ENCODE data around the gene GRIK1.

The GRIK1 gene

DNA sequence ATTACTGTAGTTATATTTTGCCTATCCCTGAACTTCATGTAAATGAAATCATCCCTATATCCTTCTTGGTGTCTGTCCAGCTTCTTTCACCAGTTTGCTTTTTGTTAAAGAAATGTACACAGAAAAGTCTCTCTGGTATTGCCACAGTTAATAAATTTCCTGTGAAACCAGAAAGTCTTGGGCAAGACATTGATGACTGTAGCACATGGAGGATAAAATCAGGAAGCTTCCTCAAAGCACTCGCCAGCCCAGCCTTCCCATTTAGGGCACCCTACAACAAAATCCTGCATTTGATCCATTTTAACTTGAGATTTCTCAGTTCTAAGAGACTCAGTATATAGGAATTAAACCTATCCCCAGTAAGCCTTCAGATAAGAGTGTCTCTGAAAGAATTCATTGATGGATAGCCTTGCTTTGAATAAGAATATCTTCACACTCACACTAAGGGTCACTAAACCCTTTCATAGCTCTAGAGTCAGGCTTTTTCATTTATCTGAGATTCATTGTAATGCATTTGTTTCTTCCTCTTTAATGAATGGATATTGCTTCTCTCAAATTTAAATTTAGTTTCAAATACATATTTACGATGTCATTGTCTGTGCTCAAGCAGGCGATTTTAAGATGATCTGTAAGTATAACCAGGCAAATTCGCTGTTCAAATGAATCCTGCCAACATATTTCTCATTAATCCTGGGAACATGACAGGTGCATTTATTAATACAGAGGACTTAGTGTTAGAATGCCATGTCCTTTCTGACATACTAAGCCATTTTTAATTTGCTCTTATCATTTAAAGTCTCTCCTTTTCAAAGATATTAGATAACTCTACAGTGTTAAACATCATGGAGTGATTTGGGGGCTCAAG lies 153.1 kb downstream of the GRIK1 start:
- TF ChIP-seq, protein P1, sequence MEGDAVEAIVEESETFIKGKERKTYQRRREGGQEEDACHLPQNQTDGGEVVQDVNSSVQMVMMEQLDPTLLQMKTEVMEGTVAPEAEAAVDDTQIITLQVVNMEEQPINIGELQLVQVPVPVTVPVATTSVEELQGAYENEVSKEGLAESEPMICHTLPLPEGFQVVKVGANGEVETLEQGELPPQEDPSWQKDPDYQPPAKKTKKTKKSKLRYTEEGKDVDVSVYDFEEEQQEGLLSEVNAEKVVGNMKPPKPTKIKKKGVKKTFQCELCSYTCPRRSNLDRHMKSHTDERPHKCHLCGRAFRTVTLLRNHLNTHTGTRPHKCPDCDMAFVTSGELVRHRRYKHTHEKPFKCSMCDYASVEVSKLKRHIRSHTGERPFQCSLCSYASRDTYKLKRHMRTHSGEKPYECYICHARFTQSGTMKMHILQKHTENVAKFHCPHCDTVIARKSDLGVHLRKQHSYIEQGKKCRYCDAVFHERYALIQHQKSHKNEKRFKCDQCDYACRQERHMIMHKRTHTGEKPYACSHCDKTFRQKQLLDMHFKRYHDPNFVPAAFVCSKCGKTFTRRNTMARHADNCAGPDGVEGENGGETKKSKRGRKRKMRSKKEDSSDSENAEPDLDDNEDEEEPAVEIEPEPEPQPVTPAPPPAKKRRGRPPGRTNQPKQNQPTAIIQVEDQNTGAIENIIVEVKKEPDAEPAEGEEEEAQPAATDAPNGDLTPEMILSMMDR (IDR thresholded peaks at IDR 0.05; ENCODE audit: insufficient read depth, low read depth, low read length, missing control alignments): no peak
- no peak for DNase-seq (ENCODE audit: low read depth)
- H3K4me3 ChIP-seq (ENCODE audit: low read depth, low read length): no peak overlapping the region

DNA sequence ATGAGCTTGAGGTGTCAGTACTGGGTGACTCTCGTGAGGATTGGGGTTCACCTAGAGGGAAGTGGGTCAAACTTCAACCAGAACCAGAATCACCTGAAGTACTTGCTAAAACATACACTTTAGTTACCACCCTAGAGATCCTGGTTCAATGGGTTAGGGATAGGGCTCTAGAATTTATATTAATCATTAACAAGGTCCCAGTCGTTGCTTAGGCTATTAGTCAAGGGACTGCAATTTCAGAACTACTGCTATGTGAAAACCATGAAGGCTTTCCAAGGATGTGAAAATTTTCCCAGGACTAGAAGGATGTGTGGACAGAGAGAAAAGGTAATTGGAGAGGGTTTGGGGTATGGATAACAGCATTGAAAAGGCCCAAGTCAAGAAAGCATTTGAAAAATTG lies 162.6 kb downstream of the GRIK1 start:
- TF ChIP-seq, protein P1 (IDR thresholded peaks at IDR 0.05; ENCODE audit: insufficient read depth, low read depth, low read length, missing control alignments): no peak
- H3K4me3 ChIP-seq (ENCODE audit: low read depth, low read length): no peak overlapping the region
- no peak for DNase-seq (ENCODE audit: low read depth)

- no peak overlapping the region for H3K4me3 ChIP-seq (ENCODE audit: low read depth, low read length)
- TF ChIP-seq, protein P1 (IDR thresholded peaks at IDR 0.05; ENCODE audit: insufficient read depth, low read depth, low read length, missing control alignments): no peak
- DNase-seq (ENCODE audit: low read depth): no peak
Measured at GRCh38 chr21:29775462-29775861, 164.3 kb downstream of the GRIK1 start.

DNA sequence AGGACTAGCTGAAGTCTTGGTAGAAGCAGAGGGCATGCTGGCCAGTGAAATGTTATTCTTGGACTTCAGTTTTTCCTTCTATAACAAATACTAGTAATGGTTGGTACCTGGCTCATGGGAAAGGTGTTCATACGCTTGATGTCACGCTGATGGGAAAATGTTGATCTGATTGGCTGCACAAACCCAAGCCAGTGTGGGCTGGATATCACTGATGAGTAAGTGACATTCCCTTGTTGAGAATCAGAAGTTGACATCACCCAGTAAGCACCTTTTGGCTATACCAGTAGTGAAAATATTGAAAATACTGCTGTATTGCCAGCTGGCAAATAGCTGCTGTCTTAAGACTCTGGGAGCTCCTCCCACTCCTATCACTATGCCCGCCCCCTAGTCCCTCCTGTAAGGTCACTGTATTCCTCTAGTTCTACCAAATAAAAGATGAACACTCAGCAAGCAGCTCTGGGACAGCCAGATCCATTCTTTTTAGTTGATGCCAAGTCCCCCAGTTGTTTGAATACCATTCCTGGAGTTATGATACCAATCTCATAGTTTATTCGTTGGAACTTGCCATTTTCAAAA lies 168.2 kb downstream of the GRIK1 start:
- H3K4me3 ChIP-seq (ENCODE audit: low read depth, low read length): no peak overlapping the region
- no peak for DNase-seq (ENCODE audit: low read depth)
- TF ChIP-seq, protein P1 (IDR thresholded peaks at IDR 0.05; ENCODE audit: insufficient read depth, low read depth, low read length, missing control alignments): no peak

DNA sequence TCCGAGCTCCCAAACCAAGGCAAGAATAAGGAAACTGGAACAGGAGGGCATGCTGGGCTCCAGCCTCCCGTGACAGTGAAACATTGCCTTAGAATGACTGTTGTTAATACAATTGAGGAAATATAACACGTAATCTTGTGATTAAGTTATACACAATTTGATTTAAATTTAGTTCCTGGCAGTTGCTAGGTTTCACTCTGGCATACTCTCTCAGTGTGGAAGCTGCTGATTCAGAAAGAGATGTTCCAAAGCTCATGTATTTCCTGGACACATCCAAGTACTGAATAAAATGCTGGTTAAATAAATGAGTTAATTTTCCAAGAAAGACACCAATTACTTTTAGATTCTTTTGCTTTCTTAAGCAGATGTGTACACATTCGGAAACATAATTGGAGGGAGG lies 176.1 kb downstream of the GRIK1 start:
- DNase-seq (ENCODE audit: low read depth): no peak
- TF ChIP-seq, protein P1 (IDR thresholded peaks at IDR 0.05; ENCODE audit: insufficient read depth, low read depth, low read length, missing control alignments): no peak

DNA sequence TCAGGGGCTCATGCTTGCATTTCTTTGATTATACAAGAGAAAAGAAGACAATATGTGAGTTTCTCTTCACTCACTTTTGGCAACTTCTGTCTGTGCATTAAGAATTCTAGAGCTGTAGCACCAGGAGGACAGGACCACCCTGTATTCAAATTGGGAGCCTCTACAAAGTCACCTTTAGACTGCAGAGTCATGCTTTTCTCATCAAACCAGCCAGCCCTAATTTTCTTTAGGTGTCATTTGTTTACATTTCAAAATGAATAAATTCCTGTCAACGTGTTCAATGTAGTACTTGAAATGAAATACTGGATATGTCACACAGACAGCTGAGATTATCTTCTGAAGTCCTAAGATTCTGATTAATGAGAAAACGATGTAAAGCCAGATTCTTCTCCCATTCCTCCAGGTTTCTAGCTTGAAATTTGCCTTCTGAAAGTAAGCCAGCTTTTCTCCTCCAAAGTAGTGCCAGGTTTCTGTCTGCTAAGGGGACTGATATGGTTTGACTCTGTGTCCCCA lies 177.2 kb downstream of the GRIK1 start:
- TF ChIP-seq, protein P1 (IDR thresholded peaks at IDR 0.05; ENCODE audit: insufficient read depth, low read depth, low read length, missing control alignments): no peak
- no peak for DNase-seq (ENCODE audit: low read depth)

More for the DNA sequence above, 176.1 kb downstream of the GRIK1 start:
- H3K4me3 ChIP-seq (ENCODE audit: low read depth, low read length): no peak overlapping the region

More for the DNA sequence above, 177.2 kb downstream of the GRIK1 start:
- H3K4me3 ChIP-seq (ENCODE audit: low read depth, low read length): no peak overlapping the region

Measured in GM12865 (cell line).